Panc1 (cell line): Measurements from ENCODE around the gene POLR1C. TPM values are rescaled to one million over a fixed set of nuclear protein-coding genes. Genes with fewer than 3 reads are reported as not detected.
A peak's percentile ranks its signal among the peaks of the same experiment; 100 is the strongest.

Experiments used
- ATAC-seq: fragments of 200-7000 bp; cut with Tn5 transposase; 2 replicates; pipeline ENCODE4 v1.9.1; 2020; ENCODE audit warnings: mild to moderate bottlenecking, moderate library complexity
- BruUV-seq: library from RNA; stranded (reverse); fragments of 400-500 nt; replicated peaks from 2 replicates; lab custom pipeline; 2021; lab: Mats Ljungman, UMichigan
- CTCF ChIA-PET: fragments of 300-600 bp; sonication (Branson Sonifier 250); formaldehyde crosslinking; loops from one replicate; lab custom pipeline; 2022; ENCODE audit warnings: antibody characterized with exemption; lab: Charles Lee
- POLR2A ChIA-PET: fragments of 300-600 bp; sonication (Branson Sonifier 250); formaldehyde crosslinking; loops from one replicate; lab custom pipeline; 2022; ENCODE audit warnings: antibody characterized with exemption; lab: Charles Lee
- DNase-seq: peaks from one replicate; pipeline ENCODE4 v3.0.0-alpha.2; 2010; ENCODE audit warnings: low read depth, low spot score
- H3K27ac ChIP-seq: 2 replicates; pipeline ENCODE4 v1.5.1; 2011; ENCODE audit warnings: mild to moderate bottlenecking, low read length, inconsistent platforms
- H3K27me3 ChIP-seq: fragments of 200-500 bp; sonication (Bioruptor generic); 2 replicates; pipeline ENCODE4 v1.6.0; 2014; ENCODE audit warnings: low read length, inconsistent platforms; ENCODE audit not compliant: control insufficient read depth, insufficient read depth
- H3K36me3 ChIP-seq: fragments of 200-500 bp; sonication (Bioruptor generic); 2 replicates; pipeline ENCODE4 v1.5.1; 2014; ENCODE audit warnings: inconsistent platforms, mild to moderate bottlenecking, low read length, moderate library complexity; ENCODE audit not compliant: control insufficient read depth, insufficient read depth
- H3K4me1 ChIP-seq: 2 replicates; pipeline ENCODE4 v1.5.1; 2011; ENCODE audit warnings: inconsistent platforms, mild to moderate bottlenecking, low read length, moderate library complexity; ENCODE audit not compliant: control insufficient read depth, insufficient read depth
- H3K4me3 ChIP-seq, 2 experiments: 2 replicates each; pipeline ENCODE4 v1.5.1; 2011 to 2012; ENCODE audit warnings: low read depth in 2 of 2, low read length in 2 of 2, mild to moderate bottlenecking in 2 of 2, inconsistent platforms in 1 of 2, moderate library complexity in 1 of 2
- H3K9me3 ChIP-seq: fragments of 200-500 bp; sonication (Bioruptor generic); 2 replicates; pipeline ENCODE4 v1.5.1; 2014; ENCODE audit warnings: low read depth, mild to moderate bottlenecking, inconsistent platforms, low read length, moderate library complexity; ENCODE audit not compliant: control insufficient read depth, insufficient read depth
- CTCF ChIP-seq: fragments of 450-650 bp; IDR thresholded peaks from 2 replicates; pipeline ENCODE4 v1.5.1; 2017; ENCODE audit warnings: mild to moderate bottlenecking
- POLR2AphosphoS5 ChIP-seq: IDR thresholded peaks from 2 replicates; pipeline ENCODE4 v1.6.1; 2012; ENCODE audit warnings: mild to moderate bottlenecking, low read depth, low read length, moderate library complexity
- REST ChIP-seq, 2 experiments: IDR thresholded peaks; 2 replicates each; pipeline ENCODE4 v1.6.1; 2011 to 2012; ENCODE audit warnings: low read depth in 2 of 2, control low read depth in 1 of 2, low read length in 1 of 2, mild to moderate bottlenecking in 1 of 2, moderate library complexity in 1 of 2; ENCODE audit not compliant: insufficient read depth in 1 of 2
- SIN3A ChIP-seq: IDR thresholded peaks from 2 replicates; pipeline ENCODE4 v1.6.1; 2012; ENCODE audit warnings: low read depth, mild to moderate bottlenecking, low read length, moderate library complexity, borderline replicate concordance; ENCODE audit not compliant: insufficient read depth
- TCF7L2 ChIP-seq: IDR thresholded peaks from 2 replicates; pipeline ENCODE4 v1.6.1; 2011; ENCODE audit warnings: mild to moderate bottlenecking, low read depth, low read length, inconsistent platforms
- in situ Hi-C: cut with HindIII; loops from 2 replicates; pipeline ENCODE4 v1.10.0; 2016; ENCODE audit warnings: low sequenced_read_pairs, low pct_unique_long_range_greater_than_20kb
- intact Hi-C: fragments of 100-400 bp; cut with micrococcal nuclease; formaldehyde crosslinking; loops from one replicate; pipeline ENCODE4 v1.10.0; 2022; ENCODE audit not compliant: unreplicated experiment
- total RNA-seq: library from RNA; stranded (reverse); gene quantifications from one replicate; pipeline ENCODE4 v1.2.1, GENCODE V29; 2021; ENCODE audit not compliant: unreplicated experiment

Gene POLR1C
- total RNA-seq, 1 experiment from 2014 or later: 65.1 TPM

- in situ Hi-C loops (no loop called here), intact Hi-C loops (no loop called here)
- ATAC-seq (peak; percentile 5; the same call in 1 of the 2 replicates), DNase-seq (no peak)
- Histone ChIP-seq H3K27ac (peak overlapping the region; percentile 86), H3K27me3 (no peaks in the 10 kb centered on the region), H3K9me3 (no peaks in the 10 kb centered on the region), H3K4me1 (peaks cover 15% of the 10 kb centered on the region), H3K4me3 (peak overlapping the region; percentile 90 to 100), H3K36me3 (peaks cover 23% of the 10 kb centered on the region)
- ChIA-PET CTCF (no interaction called here), POLR2A (no interaction called here)
- no peak for TF ChIP-seq POLR2AphosphoS5
- no peak for TF ChIP-seq SIN3A
- no peak for TF ChIP-seq TCF7L2
- TF ChIP-seq REST (IDR thresholded peaks at IDR 0.05; ENCODE audit: insufficient read depth in 1 of 2, low read depth in 2 of 2, low read length in 1 of 2): no peak
- no peak for TF ChIP-seq CTCF
- BruUV-seq: no TSS peak
Measured at GRCh38 chr6:43516367-43516696, 557 bp upstream of the POLR1C start.

- in situ Hi-C loops (no loop called here), intact Hi-C loops (no loop called here)
- DNase-seq (no peak), ATAC-seq (peak; percentile 5; the same call in 1 of the 2 replicates)
- CTCF ChIA-PET: no interaction called here
- H3K9me3 ChIP-seq: no peaks in the 10 kb centered on the region
- TF ChIP-seq REST (IDR thresholded peaks at IDR 0.05; ENCODE audit: insufficient read depth in 1 of 2, low read depth in 2 of 2, low read length in 1 of 2) (no peak), POLR2AphosphoS5 (no peak), TCF7L2 (no peak), SIN3A (no peak), CTCF (no peak)
- peak overlapping the region; percentile 86 for H3K27ac ChIP-seq
- H3K4me3 ChIP-seq: peak overlapping the region; percentile 90 to 100
- BruUV-seq: TSS peak; percentile 86
- H3K36me3 ChIP-seq: peaks cover 30% of the 10 kb centered on the region
- POLR2A ChIA-PET: interaction anchor here (1.2 kb wide), 1 partner anchor 14 kb away, joined by 3 read pairs; no protein-coding TSS in a partner anchor
- H3K27me3 ChIP-seq: no peaks in the 10 kb centered on the region
- peaks cover 15% of the 10 kb centered on the region for H3K4me1 ChIP-seq
Measured at GRCh38 chr6:43517505-43518357, 842 bp downstream of the POLR1C start.
